ENCODE measurements around the gene RUVBL2. TPM values are rescaled to one million over a fixed set of nuclear protein-coding genes. Genes with fewer than 3 reads are reported as not detected.

RUVBL2 gene
- total and polyA plus RNA-seq, 9 donors = 55.3 to 72.5 (median 66.4) TPM

DNA sequence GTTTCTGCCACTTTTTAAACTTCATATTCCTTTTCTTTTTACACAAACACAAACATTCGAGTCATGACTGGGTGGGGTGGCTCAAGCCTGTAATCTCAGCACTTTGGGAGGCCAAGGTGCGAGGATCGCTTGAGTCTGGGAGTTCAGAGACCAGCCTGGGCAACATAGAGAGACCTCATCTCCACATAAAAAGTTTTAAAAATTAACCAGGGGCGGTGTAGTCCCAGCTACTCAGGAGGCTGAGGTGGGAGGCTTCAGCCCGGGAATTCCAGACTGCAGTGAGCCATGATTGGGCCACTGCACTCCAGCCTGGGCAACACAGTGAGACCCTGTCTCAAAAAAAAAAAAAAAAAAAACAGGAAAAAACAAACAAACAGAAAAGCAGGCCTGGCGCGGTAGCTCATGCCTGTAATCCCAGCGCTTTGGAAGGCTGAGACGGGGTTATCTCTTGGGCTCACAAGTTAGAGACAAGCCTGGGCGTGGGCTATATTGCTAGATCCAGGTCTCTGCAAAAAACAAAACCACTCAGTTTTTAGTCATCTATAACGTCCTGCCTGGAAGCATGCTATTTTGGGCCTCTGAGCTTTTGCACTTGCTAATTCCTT is 39.6 kb upstream of the RUVBL2 start:
- peaks cover 6% of the 10 kb centered on the region for H3K36me3 ChIP-seq (ENCODE audit: control insufficient read depth, insufficient read depth, low read length)
- 19% methylated on average over 5 of the region's 11 CpGs for WGBS (ENCODE audit: insufficient coverage)
- H3K4me1 ChIP-seq (ENCODE audit: control insufficient read depth, insufficient read depth, low read length) = peaks cover 17% of the 10 kb centered on the region
- H3K9me3 ChIP-seq (replicated peaks; ENCODE audit: control insufficient read depth, low read depth, low read length) = no peaks in the 10 kb centered on the region
- no peaks in the 10 kb centered on the region for H3K27me3 ChIP-seq (ENCODE audit: control insufficient read depth, insufficient read depth, low read length)
- no peak for DNase-seq
- peak overlapping the region; percentile 86 for H3K27ac ChIP-seq (ENCODE audit: low read length)
- H3K4me3 ChIP-seq (ENCODE audit: low read length) = peak overlapping the region; percentile 51

DNA sequence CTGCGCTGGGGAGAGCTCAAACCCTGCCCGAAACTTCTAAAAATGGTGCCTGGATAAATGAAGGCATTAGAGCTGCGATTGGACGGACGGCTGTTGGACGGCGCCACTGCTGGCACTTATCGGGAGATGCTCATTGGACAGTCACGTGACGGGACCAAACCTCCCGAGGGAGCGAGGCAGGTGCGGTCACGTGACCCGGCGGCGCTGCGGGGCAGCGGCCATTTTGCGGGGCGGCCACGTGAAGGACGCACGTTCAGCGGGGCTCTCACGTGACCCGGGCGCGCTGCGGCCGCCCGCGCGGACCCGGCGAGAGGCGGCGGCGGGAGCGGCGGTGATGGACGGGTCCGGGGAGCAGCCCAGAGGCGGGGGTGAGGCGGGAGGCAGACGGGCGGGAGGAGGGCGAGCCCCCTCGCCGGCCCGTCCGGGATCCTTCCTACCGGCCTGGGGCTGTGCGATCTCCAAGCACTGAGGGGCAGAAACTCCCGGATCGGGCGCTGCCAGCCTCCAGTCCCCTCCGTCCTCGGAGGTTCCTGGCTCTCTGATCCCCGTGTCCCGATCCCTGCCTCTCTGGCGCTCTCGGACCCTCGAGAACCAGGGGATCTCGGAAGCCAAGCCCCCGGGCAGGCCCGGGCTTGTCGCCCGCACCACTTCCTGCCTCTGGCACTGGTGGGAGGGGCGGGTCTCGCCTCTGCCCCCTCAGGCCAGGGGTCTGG is 38.9 kb upstream of the RUVBL2 start, which contains the start of gene BAX:
Gene BAX, plus strand, starts transcription at position 281 of the 713 bp plus-strand sequence. Its CDS starts 54 bp downstream, at position 335.
- Histone ChIP-seq H3K4me3 (ENCODE audit: low read length) (peak within 1 kb of the TSS; percentile 87), H3K27ac (ENCODE audit: low read length) (peak within 1 kb of the TSS; percentile 86), H3K4me1 (ENCODE audit: control insufficient read depth, insufficient read depth, low read length) (peaks cover 17% of the 10 kb centered on the region), H3K36me3 (ENCODE audit: control insufficient read depth, insufficient read depth, low read length) (peaks cover 6% of the 10 kb centered on the region), H3K27me3 (ENCODE audit: control insufficient read depth, insufficient read depth, low read length) (no peaks in the 10 kb centered on the region), H3K9me3 (replicated peaks; ENCODE audit: control insufficient read depth, low read depth, low read length) (no peaks in the 10 kb centered on the region)
- DNase-seq = peak; percentile 98
- under 1% methylated on average over 67 of the region's 71 CpGs for WGBS (ENCODE audit: insufficient coverage)

DNA sequence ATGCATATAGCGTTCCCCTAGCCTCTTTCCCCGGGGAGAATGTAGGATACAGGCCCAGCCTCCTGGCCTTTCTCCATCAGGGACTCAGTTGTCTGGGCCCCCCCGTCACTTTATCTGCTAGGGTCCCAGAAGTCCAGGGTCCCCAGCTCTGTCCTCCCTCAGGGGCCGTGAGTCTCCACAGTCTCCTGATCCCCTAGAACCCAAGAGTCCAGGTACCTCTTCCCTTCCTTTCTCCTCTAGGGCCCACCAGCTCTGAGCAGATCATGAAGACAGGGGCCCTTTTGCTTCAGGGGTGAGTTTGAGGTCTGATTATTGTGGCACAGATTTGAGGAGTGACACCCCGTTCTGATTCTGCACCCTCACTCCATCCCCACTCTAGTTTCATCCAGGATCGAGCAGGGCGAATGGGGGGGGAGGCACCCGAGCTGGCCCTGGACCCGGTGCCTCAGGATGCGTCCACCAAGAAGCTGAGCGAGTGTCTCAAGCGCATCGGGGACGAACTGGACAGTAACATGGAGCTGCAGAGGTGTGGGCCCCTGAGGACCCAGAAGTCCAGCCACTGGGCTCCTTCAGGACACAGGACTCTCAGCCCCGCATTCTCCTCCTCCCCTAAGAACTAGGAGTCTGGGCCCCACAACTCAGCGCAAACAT is 38.3 kb upstream of the RUVBL2 start:
- Histone ChIP-seq H3K4me3 (ENCODE audit: low read length) (peak overlapping the region; percentile 87), H3K9me3 (replicated peaks; ENCODE audit: control insufficient read depth, low read depth, low read length) (no peaks in the 10 kb centered on the region), H3K27ac (ENCODE audit: low read length) (peak overlapping the region; percentile 84), H3K27me3 (ENCODE audit: control insufficient read depth, insufficient read depth, low read length) (no peaks in the 10 kb centered on the region), H3K36me3 (ENCODE audit: control insufficient read depth, insufficient read depth, low read length) (peaks cover 6% of the 10 kb centered on the region), H3K4me1 (ENCODE audit: control insufficient read depth, insufficient read depth, low read length) (peaks cover 17% of the 10 kb centered on the region)
- 55% methylated on average over 14 of the region's 16 CpGs for WGBS (ENCODE audit: insufficient coverage)
- DNase-seq = no peak

DNA sequence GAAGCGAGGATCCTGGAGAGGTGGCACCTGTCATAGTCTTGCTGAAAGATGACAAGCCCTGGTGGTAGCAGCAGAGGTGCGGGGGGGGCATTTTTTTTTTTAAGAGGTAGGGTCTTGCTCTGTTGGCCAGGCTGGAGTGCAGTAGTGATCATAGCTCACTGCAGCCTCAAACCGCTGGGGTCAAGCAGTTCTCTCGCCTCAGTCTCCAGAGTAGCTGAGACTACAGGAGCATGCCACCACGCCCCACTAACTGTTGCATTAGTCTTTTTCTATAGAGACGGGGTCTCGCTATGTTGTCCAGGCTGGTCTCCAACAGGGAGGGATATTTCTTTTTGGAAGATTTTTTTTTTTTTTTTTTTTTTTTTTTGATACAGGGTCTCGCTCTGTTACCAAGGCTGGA is 35.7 kb upstream of the RUVBL2 start:
- Histone ChIP-seq H3K4me3 (ENCODE audit: low read length) (no peak overlapping the region), H3K36me3 (ENCODE audit: control insufficient read depth, insufficient read depth, low read length) (peaks cover 10% of the 10 kb centered on the region), H3K4me1 (ENCODE audit: control insufficient read depth, insufficient read depth, low read length) (peaks cover 22% of the 10 kb centered on the region), H3K27me3 (ENCODE audit: control insufficient read depth, insufficient read depth, low read length) (no peaks in the 10 kb centered on the region), H3K9me3 (replicated peaks; ENCODE audit: control insufficient read depth, low read depth, low read length) (no peaks in the 10 kb centered on the region), H3K27ac (ENCODE audit: low read length) (no peak overlapping the region)
- WGBS (ENCODE audit: insufficient coverage) = 94% methylated on average over 3 of the region's 8 CpGs
- no peak for DNase-seq

DNA sequence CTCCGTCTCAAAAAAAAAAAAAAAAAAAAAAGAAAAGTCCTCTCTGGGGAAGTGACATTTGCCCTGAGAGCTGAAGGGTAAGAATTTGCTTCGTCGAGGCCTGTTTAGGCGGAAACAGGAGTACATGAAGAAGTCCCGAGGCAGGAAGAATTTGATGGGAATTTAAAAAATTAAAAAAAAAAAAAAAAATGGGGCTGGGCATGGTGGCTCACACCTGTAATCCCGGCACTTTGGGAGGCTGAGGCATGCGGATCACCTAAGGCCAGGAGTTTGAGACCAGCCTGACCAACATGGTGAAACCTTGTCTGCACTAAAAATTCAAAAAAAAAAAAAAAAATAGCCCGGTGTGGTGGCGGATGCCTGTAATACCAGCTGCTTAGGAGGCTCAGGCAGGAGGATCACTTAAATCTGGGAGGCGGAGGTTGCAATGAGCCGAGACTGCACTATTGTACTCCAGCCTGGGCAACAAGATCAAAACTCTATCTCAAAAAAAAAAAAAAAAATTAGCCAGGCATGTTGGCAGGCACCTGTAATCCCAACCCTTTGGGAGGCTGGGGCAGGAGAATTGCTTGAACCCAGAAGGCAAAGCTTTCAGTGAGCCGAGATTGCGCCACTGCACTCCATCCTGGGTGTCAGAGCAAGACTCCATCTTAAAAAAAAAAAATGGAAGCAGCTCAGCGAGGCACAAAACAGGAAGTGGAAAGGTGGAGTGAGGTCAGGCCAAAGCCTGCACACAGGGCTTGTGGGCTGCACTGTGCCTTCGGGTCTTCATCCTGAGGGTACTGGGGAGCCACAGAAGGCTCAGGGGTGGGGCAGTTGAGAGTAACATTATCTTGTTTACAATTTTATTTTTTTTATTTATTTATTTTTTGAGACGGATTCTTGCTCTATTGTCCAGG is 34.1 kb upstream of the RUVBL2 start:
- peaks cover 10% of the 10 kb centered on the region for H3K36me3 ChIP-seq (ENCODE audit: control insufficient read depth, insufficient read depth, low read length)
- H3K27ac ChIP-seq (ENCODE audit: low read length) = no peak overlapping the region
- H3K27me3 ChIP-seq (ENCODE audit: control insufficient read depth, insufficient read depth, low read length) = no peaks in the 10 kb centered on the region
- H3K4me1 ChIP-seq (ENCODE audit: control insufficient read depth, insufficient read depth, low read length) = peaks cover 31% of the 10 kb centered on the region
- DNase-seq = no peak
- no peak overlapping the region for H3K4me3 ChIP-seq (ENCODE audit: low read length)
- 84% methylated on average over 7 of the region's 16 CpGs for WGBS (ENCODE audit: insufficient coverage)
- H3K9me3 ChIP-seq (replicated peaks; ENCODE audit: control insufficient read depth, low read depth, low read length) = no peaks in the 10 kb centered on the region

DNA sequence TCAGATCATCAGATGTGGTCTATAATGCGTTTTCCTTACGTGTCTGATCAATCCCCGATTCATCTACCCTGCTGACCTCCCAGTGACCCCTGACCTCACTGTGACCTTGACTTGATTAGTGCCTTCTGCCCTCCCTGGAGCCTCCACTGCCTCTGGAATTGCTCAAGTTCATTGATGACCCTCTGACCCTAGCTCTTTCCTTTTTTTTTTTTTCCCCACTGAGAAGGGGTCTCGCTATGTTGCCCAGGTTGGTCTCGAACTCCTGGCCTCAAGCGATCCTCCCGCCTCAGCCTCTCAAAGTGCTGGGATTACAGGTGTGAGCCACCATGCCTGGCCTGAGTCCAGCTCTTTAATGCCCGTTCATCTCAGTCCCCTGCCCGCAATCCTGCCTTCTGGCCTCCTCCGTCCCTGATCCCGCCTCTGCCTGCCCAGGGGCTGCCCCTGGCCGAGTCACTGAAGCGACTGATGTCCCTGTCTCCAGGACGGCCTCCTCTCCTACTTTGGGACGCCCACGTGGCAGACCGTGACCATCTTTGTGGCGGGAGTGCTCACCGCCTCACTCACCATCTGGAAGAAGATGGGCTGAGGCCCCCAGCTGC is 32.5 kb upstream of the RUVBL2 start:
- peaks cover 13% of the 10 kb centered on the region for H3K36me3 ChIP-seq (ENCODE audit: control insufficient read depth, insufficient read depth, low read length)
- 82% methylated on average over 15 of the region's 19 CpGs for WGBS (ENCODE audit: insufficient coverage)
- H3K4me3 ChIP-seq (ENCODE audit: low read length) = no peak overlapping the region
- peaks cover 27% of the 10 kb centered on the region for H3K4me1 ChIP-seq (ENCODE audit: control insufficient read depth, insufficient read depth, low read length)
- H3K27ac ChIP-seq (ENCODE audit: low read length) = no peak overlapping the region
- no peaks in the 10 kb centered on the region for H3K9me3 ChIP-seq (replicated peaks; ENCODE audit: control insufficient read depth, low read depth, low read length)
- DNase-seq = no peak
- no peaks in the 10 kb centered on the region for H3K27me3 ChIP-seq (ENCODE audit: control insufficient read depth, insufficient read depth, low read length)

DNA sequence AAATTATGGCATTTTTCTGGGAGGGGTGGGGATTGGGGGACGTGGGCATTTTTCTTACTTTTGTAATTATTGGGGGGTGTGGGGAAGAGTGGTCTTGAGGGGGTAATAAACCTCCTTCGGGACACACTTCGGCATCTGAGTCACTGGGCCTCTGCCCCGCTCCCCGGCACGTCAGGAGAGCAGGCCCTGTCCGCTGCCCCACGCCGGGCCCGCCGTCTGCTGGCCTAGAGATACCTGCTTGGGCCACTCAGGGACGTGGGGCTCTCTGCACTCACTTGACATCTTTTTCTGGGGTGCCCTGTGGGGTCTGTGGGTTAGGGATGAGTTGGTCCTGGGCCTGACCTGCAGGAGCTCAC is 32.0 kb upstream of the RUVBL2 start:
- Histone ChIP-seq H3K27me3 (ENCODE audit: control insufficient read depth, insufficient read depth, low read length) (no peaks in the 10 kb centered on the region), H3K4me1 (ENCODE audit: control insufficient read depth, insufficient read depth, low read length) (peaks cover 32% of the 10 kb centered on the region), H3K36me3 (ENCODE audit: control insufficient read depth, insufficient read depth, low read length) (peaks cover 15% of the 10 kb centered on the region), H3K4me3 (ENCODE audit: low read length) (no peak overlapping the region), H3K27ac (ENCODE audit: low read length) (no peak overlapping the region), H3K9me3 (replicated peaks; ENCODE audit: control insufficient read depth, low read depth, low read length) (no peaks in the 10 kb centered on the region)
- WGBS (ENCODE audit: insufficient coverage) = 78% methylated on average over 11 of the region's 12 CpGs
- DNase-seq = no peak

DNA sequence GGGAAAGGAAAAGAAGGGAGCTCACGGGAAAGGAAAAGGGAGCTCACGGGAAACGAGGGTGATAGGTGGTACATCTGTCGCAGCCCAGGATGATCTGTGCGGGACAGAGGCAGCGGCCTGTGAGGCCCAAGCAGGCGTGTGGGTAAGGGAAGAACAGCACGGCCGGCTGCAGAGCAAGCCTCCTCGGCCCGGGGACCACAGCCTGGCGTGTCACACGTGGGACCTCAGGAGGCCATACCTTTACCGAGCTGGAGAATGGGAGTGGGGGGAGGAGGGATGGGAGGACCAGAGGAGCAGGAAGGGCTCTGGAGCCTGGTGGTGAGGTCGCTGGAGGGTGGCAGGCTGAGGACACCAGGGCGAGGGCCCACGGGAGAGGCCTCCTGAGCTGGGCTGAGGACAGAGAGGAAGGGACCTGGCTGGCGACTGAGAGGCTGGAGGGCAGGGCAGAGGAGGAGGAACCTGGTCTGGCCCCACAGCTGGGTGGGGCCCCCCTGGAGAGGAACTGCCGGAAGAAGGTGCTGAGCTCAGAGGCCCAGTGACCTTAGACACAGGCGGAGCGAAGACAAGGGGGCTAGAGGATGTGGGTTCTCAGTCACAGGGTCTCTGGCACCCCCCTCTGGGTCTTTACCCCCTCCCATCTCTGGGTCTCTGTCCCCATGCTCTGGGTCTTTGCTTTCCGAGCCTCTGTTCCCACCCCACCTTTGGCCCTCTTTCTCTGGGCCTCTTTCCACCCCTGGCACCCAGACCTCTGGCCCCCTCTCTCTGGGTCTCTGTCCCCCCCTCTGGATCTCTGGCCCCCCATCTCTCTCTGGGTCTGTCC is 31.4 kb upstream of the RUVBL2 start:
- peak overlapping the region; percentile 33 for H3K27ac ChIP-seq (ENCODE audit: low read length)
- 47% methylated on average over 19 of the region's 22 CpGs for WGBS (ENCODE audit: insufficient coverage)
- H3K4me1 ChIP-seq (ENCODE audit: control insufficient read depth, insufficient read depth, low read length) = peaks cover 33% of the 10 kb centered on the region
- DNase-seq = peak; percentile 57
- no peak overlapping the region for H3K4me3 ChIP-seq (ENCODE audit: low read length)
- H3K36me3 ChIP-seq (ENCODE audit: control insufficient read depth, insufficient read depth, low read length) = peaks cover 17% of the 10 kb centered on the region
- no peaks in the 10 kb centered on the region for H3K27me3 ChIP-seq (ENCODE audit: control insufficient read depth, insufficient read depth, low read length)
- no peaks in the 10 kb centered on the region for H3K9me3 ChIP-seq (replicated peaks; ENCODE audit: control insufficient read depth, low read depth, low read length)

DNA sequence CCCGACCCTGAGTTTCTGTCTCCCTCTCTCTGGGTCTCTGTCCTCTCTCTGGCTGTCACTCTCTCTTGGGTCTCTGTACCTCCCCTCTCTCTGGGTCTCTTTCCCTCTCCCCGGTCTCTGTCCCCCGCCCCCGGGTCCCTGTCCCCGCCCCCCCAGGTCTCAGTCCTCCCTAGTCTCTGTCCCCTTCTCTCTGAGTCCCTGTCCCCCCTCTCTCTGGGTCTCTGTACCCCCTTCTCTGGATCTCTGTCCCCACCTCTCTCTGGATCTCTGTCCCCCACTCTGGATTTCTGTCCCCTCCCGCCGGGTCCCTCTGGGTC is 30.9 kb upstream of the RUVBL2 start:
- Histone ChIP-seq H3K4me1 (ENCODE audit: control insufficient read depth, insufficient read depth, low read length) (peaks cover 33% of the 10 kb centered on the region), H3K36me3 (ENCODE audit: control insufficient read depth, insufficient read depth, low read length) (peaks cover 17% of the 10 kb centered on the region), H3K27me3 (ENCODE audit: control insufficient read depth, insufficient read depth, low read length) (no peaks in the 10 kb centered on the region), H3K9me3 (replicated peaks; ENCODE audit: control insufficient read depth, low read depth, low read length) (no peaks in the 10 kb centered on the region), H3K27ac (ENCODE audit: low read length) (peak overlapping the region; percentile 33), H3K4me3 (ENCODE audit: low read length) (no peak overlapping the region)
- no peak for DNase-seq
- 57% methylated on average over 3 of the region's 7 CpGs for WGBS (ENCODE audit: insufficient coverage)

All from muscle of leg (tissue), 11 donors.